Posterior vena cava (tissue), 2 donors: ENCODE results near the gene NCSTN. TPM values are rescaled to one million over a fixed set of nuclear protein-coding genes. Genes with fewer than 3 reads are reported as not detected.

Experiments used
- DNase-seq: peaks from one replicate; pipeline ENCODE4 v3.0.0-alpha.2; 2020; ENCODE audit warnings: low spot score
- intact Hi-C, 2 donors: fragments of 100-400 bp; cut with DNase I; formaldehyde crosslinking; loops; one replicate each; pipeline versions ENCODE4 v1.14.1 to v1.14.2; 2022 to 2023
- total RNA-seq, 2 donors: library from RNA; stranded (reverse); fragmentation: NEBNext Ultra II Directional; extraction: Animal tissue kit (Norgen Biotek cat#: 25700); gene quantifications; one replicate each; pipeline ENCODE4 v1.2.1, GENCODE V29; 2021
- donor health status: DM: yes; HTN: yes; CAD: no.
- donor health status: DM: yes; HTN: yes; CAD: no.

Gene NCSTN
- total RNA-seq, 2 donors from 2014 or later, result 57.3 to 78.9 TPM

DNA sequence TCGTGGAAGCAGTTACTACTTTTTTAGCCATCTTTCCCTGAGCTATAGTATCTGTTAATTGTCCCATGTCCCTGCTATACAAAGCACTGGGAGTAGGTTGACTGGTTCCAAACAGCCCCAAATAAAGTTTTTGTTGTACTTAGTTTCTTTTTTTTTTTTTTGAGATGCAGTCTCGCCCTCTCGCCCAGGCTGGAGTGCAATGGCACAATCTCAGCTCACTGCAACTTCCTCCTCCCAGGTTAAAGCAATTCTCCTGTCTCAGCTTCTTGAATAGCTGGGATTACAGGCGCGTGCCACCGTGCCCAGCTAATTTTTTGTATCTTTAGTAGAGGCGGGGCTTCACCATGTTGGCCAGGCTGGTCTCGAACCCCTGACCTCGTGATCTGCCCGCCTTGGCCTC is 3.3 kb downstream of the NCSTN start:
- DNase-seq, result no peak
- intact Hi-C loops, result no loop called here

DNA sequence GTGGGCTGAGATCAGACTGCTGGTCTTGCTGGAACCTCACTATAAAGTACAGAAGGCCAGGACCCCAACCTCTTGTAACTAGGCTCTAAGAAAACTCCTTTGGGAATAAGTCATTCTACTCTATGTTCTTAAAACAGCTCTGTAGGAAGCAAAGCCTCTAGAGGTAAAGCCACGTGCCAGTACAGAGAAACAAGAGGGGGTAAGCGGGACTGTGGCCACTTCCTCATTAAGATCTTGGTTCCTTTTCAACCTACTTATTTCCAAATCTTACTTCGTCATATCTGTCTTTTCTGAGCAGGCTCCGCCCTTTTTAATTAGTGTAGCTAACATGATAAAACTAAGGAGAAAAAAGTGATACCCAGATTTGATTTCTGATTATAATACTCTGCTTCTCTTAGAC is 3.8 kb downstream of the NCSTN start:
- intact Hi-C loops, result no loop called here
- DNase-seq, result no peak

DNA sequence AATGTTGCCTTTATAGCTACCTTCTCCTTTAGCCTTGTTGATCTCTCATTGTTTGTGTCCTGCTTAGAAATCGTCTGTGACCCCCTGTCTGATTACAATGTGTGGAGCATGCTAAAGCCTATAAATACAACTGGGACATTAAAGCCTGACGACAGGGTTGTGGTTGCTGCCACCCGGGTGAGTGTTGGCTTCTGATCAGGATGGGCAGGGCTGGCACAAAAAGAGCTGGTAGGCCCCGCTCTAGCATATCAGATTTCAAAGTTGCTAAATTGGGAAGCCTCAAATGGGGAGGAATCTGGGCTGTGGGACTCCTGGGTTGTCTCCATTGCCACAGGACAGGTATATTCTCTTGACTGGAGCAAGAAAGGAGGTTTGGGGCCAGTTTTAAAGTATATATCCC is 8.4 kb downstream of the NCSTN start:
- intact Hi-C loops, result no loop called here
- no peak for DNase-seq

DNA sequence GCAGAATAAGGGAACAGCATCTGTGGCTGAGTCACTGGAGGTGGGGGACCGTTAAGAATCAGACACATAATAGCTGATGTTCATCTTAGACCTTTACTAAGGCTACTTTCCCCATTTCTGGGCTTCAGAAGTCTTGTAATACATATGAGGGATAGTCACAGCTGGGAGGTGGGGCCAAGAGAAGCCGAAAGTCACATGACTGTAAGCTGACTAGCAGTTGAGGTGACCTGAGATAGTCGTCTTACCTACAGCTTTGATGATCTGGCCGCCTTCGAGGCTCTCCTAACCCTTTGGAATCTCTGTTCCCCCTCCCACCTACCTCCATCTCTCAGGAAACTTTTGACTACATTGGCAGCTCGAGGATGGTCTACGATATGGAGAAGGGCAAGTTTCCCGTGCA is 9.4 kb downstream of the NCSTN start:
- no peak for DNase-seq
- intact Hi-C loops, result no loop called here

DNA sequence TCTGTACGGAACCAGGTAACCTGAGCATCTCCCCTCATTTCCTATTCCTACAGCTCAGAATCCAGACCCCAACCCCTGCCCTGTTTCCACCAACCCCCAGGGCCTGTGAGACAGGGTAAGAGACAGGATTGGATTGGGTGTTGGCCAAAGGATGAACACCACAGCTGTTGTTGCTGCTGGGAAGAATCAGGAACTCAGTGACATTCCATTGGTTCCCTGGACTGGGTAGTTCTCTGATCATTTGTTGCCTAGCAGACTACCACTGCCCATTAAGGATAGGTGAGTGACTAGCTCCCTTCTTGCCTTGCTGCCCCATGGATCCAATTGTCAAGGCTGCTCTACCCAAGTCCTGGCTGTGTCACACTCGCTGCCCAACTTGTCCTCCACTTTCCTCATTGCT is 10.0 kb downstream of the NCSTN start:
- intact Hi-C loops, result no loop called here
- no peak for DNase-seq

DNA sequence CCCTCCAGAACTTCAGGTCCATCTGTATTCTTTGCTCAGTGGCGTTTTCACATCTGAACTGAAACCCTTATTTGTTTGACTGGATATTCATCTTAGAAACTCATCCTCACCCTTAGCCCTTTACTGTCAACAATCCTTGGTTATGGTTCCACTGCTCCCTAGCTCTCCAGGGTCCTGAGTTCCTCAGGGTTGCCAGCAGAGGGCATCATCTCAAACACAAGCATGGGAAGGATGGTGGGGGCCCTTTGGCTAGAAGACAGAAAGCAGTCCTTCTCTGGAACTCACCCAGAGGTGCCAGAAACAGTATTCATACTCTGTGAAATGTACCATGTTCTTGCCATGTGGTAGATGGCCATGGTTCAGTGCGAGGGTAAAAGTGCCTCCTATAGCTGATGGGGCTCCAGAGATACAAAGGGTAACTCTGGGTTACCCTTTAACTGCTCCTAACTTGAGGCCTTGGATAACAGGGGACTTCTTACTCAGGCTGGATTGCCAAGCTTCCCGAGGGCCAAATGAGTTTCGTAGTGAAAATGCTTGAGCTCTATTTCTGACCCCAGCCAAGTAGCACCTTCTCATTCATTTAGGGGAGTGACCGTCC is 11.3 kb downstream of the NCSTN start:
- intact Hi-C loops, result no loop called here
- no peak for DNase-seq

DNA sequence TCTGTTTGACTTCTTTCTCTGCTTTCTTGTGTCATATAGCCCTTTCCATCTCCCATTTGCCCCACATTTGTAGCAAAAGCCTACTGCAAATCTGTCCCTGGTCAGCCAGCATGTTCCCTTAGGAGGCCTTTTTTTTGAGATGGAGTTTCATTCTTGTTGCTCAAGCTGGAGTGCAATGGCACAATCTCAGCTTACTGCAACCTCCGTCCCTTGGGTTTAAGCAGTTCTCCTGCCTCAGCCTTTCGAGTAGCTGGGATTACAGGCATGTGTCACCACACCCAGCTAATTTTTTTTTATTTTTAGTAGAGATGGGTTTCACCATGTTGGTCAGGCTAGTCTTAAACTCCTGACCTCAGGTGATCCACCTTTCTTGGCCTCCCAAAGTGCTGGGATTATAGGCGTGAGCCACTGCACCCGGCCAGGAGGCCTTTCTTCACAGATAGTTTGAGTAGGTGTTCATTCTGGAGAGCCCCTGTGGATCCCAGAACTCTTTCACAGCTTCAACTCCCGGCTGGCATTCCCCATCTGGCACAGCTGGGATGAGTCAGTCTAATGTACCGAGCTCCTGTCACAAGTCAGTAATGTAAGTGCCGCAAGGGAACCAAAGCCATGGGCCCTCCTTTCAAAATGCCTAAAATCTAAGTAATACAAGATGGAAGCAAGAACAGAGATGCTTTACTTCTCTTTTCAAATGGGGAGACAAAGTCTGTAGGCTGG is 14.3 kb downstream of the NCSTN start:
- DNase-seq, result no peak
- intact Hi-C loops, result no loop called here

DNA sequence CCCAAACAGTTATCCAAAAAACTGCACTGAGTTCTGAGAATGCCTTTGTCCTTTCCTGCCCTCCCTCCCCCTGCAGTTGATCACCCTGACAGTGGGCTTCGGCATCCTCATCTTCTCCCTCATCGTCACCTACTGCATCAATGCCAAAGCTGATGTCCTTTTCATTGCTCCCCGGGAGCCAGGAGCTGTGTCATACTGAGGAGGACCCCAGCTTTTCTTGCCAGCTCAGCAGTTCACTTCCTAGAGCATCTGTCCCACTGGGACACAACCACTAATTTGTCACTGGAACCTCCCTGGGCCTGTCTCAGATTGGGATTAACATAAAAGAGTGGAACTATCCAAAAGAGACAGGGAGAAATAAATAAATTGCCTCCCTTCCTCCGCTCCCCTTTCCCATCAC is 14.9 kb downstream of the NCSTN start:
- intact Hi-C loops, result no loop called here
- no peak for DNase-seq

DNA sequence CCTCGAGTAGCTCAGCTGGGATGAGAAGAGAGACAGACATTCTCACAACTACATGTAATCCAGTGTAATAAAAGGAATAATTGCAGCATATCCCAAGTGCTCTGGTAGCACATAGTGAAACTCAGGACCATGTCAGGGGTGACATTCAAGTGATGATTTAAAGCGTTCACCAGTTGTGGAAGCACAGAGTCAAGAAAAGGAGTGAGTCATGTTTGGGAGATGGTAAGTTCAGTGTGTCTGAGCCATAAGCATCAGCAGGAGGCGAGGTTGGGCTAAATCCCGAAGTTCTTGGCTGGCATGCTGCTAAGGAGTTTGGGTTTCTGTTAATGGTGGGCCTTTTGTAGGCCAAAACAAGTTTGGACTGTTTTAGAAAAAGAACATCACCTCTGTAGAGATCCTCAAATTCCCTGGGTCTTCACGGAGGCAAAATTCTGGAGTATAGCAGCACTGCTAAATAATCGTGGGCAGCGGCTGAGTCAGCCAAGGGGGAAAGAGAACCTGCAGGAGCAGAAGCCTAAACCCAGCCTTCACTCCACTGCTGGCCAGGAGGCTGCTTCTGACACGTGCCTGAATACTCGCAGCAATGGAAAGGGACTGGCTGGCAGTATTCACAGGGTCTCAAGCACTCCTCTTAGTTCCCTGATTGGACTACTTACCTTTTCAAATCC is 16.5 kb downstream of the NCSTN start:
- intact Hi-C loops, result no loop called here
- DNase-seq, result no peak

DNA sequence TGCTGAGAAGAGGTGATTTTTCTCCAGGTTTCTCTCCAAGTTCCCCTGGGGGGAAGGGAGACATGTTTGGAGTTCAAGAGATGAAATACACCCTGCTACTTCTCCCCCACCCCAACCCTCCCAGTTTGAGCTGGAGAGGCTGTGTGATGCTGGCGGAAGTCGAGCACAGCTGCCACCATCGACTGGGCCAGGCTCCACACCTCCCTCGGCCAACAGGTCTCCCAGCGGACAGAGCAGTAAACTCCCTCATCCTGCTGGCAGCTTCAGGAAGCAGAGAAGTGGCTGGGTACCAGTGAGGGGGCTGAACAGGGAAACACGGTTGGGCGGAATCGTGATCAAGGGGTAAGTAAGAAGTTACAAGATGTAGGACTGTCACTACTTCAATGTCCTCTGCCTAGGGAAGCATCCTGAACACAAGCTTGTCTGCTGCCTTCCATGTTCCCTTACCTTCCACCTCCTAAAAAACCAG is 17.1 kb downstream of the NCSTN start:
- intact Hi-C loops, result no loop called here
- no peak for DNase-seq

DNA sequence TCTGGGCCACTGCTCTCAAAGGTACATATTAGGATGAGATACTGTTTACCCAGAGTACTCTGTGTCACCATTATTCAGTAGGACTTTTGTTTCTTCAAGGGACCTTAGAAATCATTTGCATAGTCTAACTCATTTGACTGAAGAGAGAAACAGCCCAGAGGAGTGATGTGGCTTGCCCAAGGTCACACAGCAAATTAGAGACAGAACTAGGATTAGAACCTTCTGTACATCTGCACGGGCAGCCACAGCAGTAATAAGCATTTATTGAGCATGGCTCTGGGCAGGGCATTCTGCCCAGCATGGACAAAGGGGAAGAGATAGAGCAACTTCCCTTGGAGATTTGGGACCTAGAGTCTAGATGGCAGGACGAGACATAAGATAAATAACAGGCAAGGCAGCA is 18.0 kb downstream of the NCSTN start:
- no peak for DNase-seq
- intact Hi-C loops, result no loop called here

DNA sequence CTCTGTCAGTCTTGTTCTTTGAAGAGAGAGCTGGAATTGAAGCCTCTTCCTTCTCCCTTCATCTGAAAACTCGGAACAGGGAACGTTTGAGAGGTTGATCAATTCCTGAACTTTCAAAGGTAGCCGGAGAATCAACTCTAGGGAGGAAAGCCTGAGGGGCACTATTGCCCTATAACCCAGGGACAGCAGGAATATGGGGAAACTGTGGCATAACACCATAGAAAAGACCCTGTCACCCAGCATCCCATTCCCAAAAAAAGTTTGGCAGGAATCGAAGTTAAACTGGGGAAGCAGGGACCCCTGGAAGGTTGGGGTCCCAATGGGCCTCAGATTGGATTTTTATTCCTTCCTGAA is 18.6 kb downstream of the NCSTN start:
- intact Hi-C loops, result no loop called here
- no peak for DNase-seq

DNA sequence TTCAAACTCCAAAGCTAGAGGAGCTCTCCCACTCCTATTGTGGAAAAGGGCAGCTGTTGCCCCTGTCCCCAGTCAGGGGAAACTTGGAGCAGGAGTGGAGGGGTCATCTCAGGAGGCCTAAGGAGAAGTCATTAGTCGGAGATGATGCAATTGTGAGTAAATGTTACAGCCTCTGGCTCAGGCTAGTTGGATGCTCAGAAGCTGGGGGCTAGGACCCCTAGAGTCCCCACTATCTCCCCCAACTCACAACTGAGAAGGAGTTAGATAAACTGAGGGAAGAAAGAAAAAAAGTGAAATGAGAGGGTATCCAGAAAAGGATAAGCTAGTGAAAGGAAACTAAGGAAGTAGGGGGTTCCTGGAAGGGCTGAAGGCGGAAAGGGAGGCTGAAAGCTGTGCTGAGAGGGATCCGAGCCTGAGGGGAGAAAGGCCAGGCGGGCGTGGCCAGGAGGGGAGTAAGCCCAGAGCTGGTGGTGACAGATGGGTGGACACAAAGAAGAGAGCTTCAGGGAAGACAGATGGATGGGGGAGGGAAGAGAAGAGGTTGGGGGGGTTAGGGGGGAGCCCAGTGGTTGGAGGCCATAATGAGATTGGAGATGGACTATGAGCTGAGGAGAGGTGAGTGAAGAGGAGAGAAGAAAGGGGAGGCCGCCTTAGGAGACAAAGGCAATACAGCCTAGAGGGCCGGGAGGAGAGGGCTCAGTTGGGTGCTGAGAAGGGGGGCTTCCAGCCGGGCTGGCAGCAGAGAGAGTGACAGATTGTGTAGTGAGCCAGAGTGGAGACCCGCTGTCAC is 19.2 kb downstream of the NCSTN start:
- DNase-seq, result no peak
- intact Hi-C loops, result no loop called here

DNA sequence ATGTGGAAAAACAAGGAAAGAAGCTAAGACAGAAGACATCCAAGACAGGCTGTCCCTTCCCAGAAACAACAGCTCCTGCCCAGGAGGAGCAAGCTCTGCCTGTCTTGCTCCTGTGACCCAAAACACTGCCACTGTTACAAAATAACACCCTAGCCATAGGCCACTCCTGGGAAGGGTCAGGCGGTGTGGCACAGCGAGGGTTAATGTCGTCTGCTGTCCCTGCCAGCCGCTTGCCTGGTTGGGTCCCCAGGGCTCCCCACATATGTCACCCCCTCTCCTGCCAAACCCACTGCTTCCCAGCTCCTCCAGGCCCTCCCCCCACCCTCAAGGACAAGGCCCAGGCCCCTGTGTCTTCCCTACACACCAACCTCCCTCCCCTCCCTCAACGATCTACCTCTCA is 19.8 kb downstream of the NCSTN start:
- intact Hi-C loops, result no loop called here
- DNase-seq, result no peak

DNA sequence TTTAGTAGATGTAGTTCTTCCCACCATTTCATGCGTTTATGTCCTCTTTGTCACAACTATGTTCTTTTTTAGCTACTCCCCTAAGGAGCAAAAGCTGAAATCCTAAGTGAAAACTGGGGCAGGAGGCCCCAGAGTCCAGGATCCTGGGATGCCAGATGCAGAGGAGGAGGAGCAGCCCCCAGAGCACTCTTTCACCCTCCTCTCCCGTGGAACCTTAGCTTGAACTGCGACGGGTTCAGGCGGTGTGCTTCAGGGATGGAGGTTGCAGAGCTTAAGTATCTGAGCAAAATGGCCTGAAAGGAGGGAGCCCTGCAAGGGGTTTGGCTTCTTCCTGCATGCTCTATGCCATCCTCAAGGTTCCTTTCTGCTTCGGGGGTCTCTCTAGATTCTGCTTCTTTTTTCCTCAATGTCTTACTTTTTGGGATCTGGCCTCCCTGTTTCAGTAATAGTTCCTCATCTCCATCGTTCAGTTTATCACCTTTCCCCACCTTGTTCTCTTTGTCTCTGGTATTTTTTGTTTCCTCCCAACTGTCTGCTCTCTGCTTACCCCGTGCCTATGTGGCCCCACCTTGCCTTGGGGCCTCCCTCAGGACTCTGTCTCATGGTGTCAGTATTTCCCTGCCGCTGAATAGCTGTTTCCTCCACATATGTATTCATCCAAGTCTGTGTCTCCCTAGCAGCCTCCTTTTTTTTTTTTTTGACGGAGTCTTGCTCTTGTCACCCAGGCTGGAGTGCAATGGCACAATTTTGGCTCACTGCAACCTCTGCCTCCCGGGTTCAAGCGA is 21.0 kb downstream of the NCSTN start:
- intact Hi-C loops, result no loop called here
- DNase-seq, result no peak

DNA sequence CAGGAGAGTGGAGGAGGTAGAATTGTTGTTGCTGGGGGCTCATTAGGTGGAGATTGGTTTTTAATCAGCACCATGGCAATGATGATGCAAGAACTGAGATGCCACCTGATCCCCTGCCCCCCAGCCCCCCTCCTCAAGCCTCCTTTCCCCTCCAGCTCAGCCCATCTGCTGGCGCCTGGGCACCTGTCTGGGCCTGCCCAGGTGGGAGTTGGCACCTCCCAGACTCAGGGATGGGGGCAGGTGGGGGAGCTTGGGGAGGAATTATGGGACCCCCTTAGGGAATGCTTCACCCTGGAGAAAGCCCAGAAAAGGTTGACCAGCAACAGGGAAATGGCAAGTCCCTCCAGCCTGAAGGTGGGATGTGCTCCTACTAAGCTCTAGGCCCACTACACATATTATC is 22.1 kb downstream of the NCSTN start:
- intact Hi-C loops, result no loop called here
- no peak for DNase-seq

DNA sequence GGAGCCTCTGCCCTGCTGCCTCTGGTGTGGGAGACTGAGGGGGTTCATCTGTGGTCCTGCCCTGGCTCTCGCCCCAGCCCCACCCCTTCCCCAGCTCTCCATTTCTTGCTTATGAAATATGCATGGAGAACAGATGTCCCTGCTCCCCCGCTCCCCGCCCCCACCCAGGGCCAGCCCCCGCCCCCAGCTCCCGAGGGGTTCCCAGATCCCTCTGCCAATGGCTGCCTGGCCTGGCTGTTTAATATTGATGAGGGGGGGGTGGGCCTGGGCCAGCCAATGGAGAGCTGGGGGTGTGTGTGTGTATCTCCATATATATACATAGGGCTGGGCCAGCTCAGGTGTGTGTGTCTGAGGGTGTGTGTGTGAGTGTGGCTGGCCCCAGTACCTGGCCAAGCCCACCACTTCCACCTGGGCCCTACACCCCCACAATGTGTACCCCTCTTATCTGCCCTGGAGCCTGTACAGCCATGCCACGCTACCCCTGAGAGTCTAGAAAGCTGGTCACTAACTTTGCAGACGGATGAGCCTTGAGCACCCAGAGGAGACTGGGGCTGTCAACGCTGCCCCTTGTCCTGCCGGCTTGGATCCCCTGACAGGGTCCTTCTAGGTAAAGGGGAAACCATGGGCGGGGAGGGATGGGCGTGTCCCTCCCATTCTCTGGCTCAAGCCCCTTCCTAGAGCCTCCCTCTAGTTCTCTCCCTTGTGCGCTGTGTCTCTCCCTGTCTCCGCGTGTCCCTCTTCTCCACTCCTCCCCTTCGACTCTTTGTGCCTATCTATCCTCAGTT is 23.7 kb downstream of the NCSTN start, which contains the start of gene NHLH1:
NHLH1 (plus strand) TSS at position 341 of the 785 bp plus-strand sequence. CDS start 3,661 bp downstream, outside the sequence.
- DNase-seq, result no peak
- intact Hi-C loops, result no loop called here

DNA sequence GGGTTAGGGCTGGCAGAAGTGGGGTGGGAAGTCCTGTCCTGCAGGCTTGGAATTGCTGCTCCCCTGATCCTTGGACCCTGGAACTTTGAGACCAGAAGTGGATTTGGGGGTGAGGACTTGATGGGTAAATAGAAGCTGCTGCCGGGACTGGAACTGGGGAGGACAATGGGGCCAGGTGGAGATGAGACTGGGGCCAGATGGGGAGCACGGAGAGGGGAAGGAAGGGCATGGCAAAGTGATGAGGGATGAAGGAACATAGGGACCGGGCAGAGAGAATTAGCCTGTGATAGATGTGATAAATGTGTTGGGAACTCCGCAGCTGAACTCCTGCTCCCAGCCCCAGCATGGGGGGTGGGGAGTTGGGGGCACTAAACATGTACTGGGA is 24.3 kb downstream of the NCSTN start:
- intact Hi-C loops, result no loop called here
- DNase-seq, result no peak
